ENCODE measurements around the gene ATP2B2. TPM values are rescaled to one million over a fixed set of nuclear protein-coding genes. Genes with fewer than 3 reads are reported as not detected.

Gene ATP2B2
- total and polyA plus RNA-seq, 2 of the 8 experiments (the other 6 are each of a cell fraction or from before 2014, with no cell fraction given), result 0.14 to 1.2 TPM

- Histone ChIP-seq H3K9me3 (ENCODE audit: insufficient read depth in 2 of 2, low read depth in 1 of 2, low read length in 1 of 2) (no peaks in the 10 kb centered on the region), H3K9ac (replicated peaks in 1 of 4; ENCODE audit: extremely low read depth in 1 of 4, low read depth in 3 of 4, low read length in 3 of 4) (no peak overlapping the region), H4K91ac (replicated peaks; ENCODE audit: insufficient read length, low read length) (no peak overlapping the region), H2BK15ac (ENCODE audit: low read length) (no peak overlapping the region), H3K23me2 (ENCODE audit: low read depth, low read length) (no peaks in the 10 kb centered on the region), H3K23ac (ENCODE audit: insufficient read length) (no peak overlapping the region), H3K79me2 (ENCODE audit: control insufficient read depth in 1 of 2, insufficient read depth in 2 of 2, low read length in 2 of 2) (no peaks in the 10 kb centered on the region), H4K8ac (ENCODE audit: extremely low read depth, insufficient read depth, low read length) (no peak overlapping the region), H3K27me3 (replicated peaks in 1 of 4; ENCODE audit: control insufficient read depth in 3 of 4, extremely low read depth in 1 of 4, insufficient read depth in 3 of 4, low read length in 3 of 4) (no peaks in the 10 kb centered on the region; a peak in 1 of 7 replicates), H3K56ac (replicated peaks; ENCODE audit: insufficient read length, low read depth, low read length) (no peak overlapping the region), H2BK20ac (ENCODE audit: low read length) (no peak overlapping the region), H4K20me1 (replicated peaks in 1 of 2; ENCODE audit: control insufficient read depth in 1 of 2, insufficient read depth in 2 of 2, low read length in 2 of 2) (peaks cover 0 to 2% of the 10 kb centered on the region in 2 experiments), H3K4me2 (ENCODE audit: insufficient read depth in 1 of 2, low read depth in 2 of 2, low read length in 2 of 2) (no peak overlapping the region), H2BK12ac (ENCODE audit: low read depth, low read length) (no peak overlapping the region), H3K4me1 (replicated peaks in 1 of 4; ENCODE audit: control insufficient read depth in 3 of 4, insufficient read depth in 4 of 4, low read length in 3 of 4) (peaks cover 0 to 5% (median 0%) of the 10 kb centered on the region in 4 experiments; a peak in 3 of 7 replicates), H4K5ac (ENCODE audit: insufficient read length, low read depth, low read length) (no peak overlapping the region), H2AFZ (ENCODE audit: low read length) (no peak overlapping the region), H3K14ac (ENCODE audit: insufficient read length) (no peak overlapping the region), H3K4me3 (ENCODE audit: extremely low read depth in 1 of 4, insufficient read depth in 2 of 4, low read depth in 3 of 4, low read length in 4 of 4) (no peak overlapping the region), H2BK120ac (replicated peaks; ENCODE audit: low read depth, low read length) (no peak overlapping the region), H3K4ac (replicated peaks; ENCODE audit: insufficient read length, low read depth, low read length) (no peak overlapping the region), H3K27ac (ENCODE audit: low read depth, low read length) (no peak overlapping the region), H2AK5ac (ENCODE audit: low read depth, low read length) (no peak overlapping the region), H3K79me1 (ENCODE audit: low read depth, low read length) (no peaks in the 10 kb centered on the region; the same call in 1 of the 2 replicates), H3K18ac (ENCODE audit: extremely low read depth, low read length) (no peak overlapping the region), H3K36me3 (ENCODE audit: control insufficient read depth in 2 of 4, insufficient read depth in 4 of 4, low read length in 3 of 4) (no peaks in the 10 kb centered on the region), H2BK5ac (ENCODE audit: low read depth, low read length) (no peak overlapping the region)
- FAIRE-seq (no peak), DNase-seq (ENCODE audit: low read depth in 1 of 2, low spot score in 2 of 2) (no peak)
- CTCF ChIA-PET (ENCODE audit: partially characterized antibody), result interaction anchor here (1.0 to 1.3 kb wide), 3 partner anchors 10 to 30 kb away, joined by 3 to 4 read pairs (median 3); no protein-coding TSS in a partner anchor
- 87% methylated on average over 13 of the region's 13 CpGs; no CpG with 5 or more reads in 1 of the 2 experiments for WGBS, 2 experiments (ENCODE audit: extremely low coverage in 1 of 2, insufficient coverage in 1 of 2, insufficient read length in 1 of 2, insufficient replicate concordance in 2 of 2, low coverage in 1 of 2, low lambda C conversion rate in 2 of 2, missing lambda C conversion rate in 1 of 2)
- POLR2A ChIA-PET (ENCODE audit: partially characterized antibody), result interaction anchor here (1.0 kb wide), 1 partner anchor 10 kb away, joined by 3 read pairs; no protein-coding TSS in a partner anchor
- TF ChIP-seq NRF1 (IDR thresholded peaks at IDR 0.05; ENCODE audit: low read depth, low read length) (no peak), CTCF (IDR thresholded peaks at IDR 0.05; ENCODE audit: control extremely low read depth in 1 of 3, insufficient read depth in 1 of 3, low read depth in 1 of 3, low read length in 3 of 3) (no peak), NANOG (IDR thresholded peaks at IDR 0.05; ENCODE audit: insufficient read depth, low read depth, low read length, poor library complexity, severe bottlenecking) (no peak), CREB1 (IDR thresholded peaks at IDR 0.05) (no peak), ATF2 (IDR thresholded peaks at IDR 0.05; ENCODE audit: low read length) (no peak), YY1 (IDR thresholded peaks at IDR 0.05; ENCODE audit: low read depth, low read length) (no peak), HDAC2 (IDR thresholded peaks at IDR 0.05; ENCODE audit: borderline replicate concordance in 1 of 2, low read depth in 2 of 2, low read length in 2 of 2) (no peak), JUND (IDR thresholded peaks at IDR 0.05; ENCODE audit: low read length) (no peak)
Observed at GRCh38 chr3:10354361-10355015, 150.9 kb downstream of the ATP2B2 start.

All from H1 (cell line).